Measurements from ENCODE around the gene DDIT4.

GRCh38 chr10:72229261-72230251 lies 44.2 kb upstream of the DDIT4 start:
- TF ChIP-seq REST (IDR thresholded peaks at IDR 0.05; ENCODE audit: unreplicated experiment), result no peak
- no peak for TF ChIP-seq EZH2 (IDR thresholded peaks at IDR 0.05; ENCODE audit: low read depth, unreplicated experiment)
- TF ChIP-seq CTCF (conservative IDR thresholded peaks at IDR 0.05; ENCODE audit: low read depth in 2 of 2), result no peak

All from GM23338 (cell line).